Mesothelial cell of epicardium (in vitro differentiated cells): ENCODE data around the gene RFC3. TPM values are rescaled to one million over a fixed set of nuclear protein-coding genes. Genes with fewer than 3 reads are reported as not detected.

Source experiments
- DNase-seq, 2 experiments: peaks; one replicate each; pipeline ENCODE4 v3.0.0; 2021; ENCODE audit warnings: low spot score in 2 of 2; ENCODE audit not compliant: unreplicated experiment in 2 of 2
- H3K27ac Mint-ChIP-seq: 2 replicates; pipeline ENCODE4 v1.8.0; 2021; ENCODE audit warnings: mixed read lengths
- H3K27me3 Mint-ChIP-seq: 2 replicates; pipeline ENCODE4 v1.8.0; 2021; ENCODE audit warnings: low read depth, mixed read lengths
- H3K36me3 Mint-ChIP-seq: 2 replicates; pipeline ENCODE4 v1.8.0; 2021; ENCODE audit warnings: mixed read lengths
- H3K4me1 Mint-ChIP-seq: 2 replicates; pipeline ENCODE4 v1.8.0; 2021; ENCODE audit warnings: mixed read lengths
- H3K4me3 Mint-ChIP-seq: 2 replicates; pipeline ENCODE4 v1.8.0; 2021; ENCODE audit warnings: mild to moderate bottlenecking, moderate library complexity, mixed read lengths
- H3K9me3 Mint-ChIP-seq: 2 replicates; pipeline ENCODE4 v1.8.0; 2021; ENCODE audit warnings: mixed read lengths
- total RNA-seq: library from RNA; stranded (reverse); gene quantifications from 3 replicates; pipeline ENCODE4 v1.2.1, GENCODE V29; 2021
- TF ChIP-seq, protein P1 (sequence below): fragments of 200-600 bp; sonication (generic); IDR thresholded peaks from one replicate; pipeline ENCODE4 v1.5.0; 2021; ENCODE audit warnings: antibody characterized with exemption; ENCODE audit not compliant: unreplicated experiment

The RFC3 gene
- total RNA-seq, 1 donor from 2014 or later, result 20.4 TPM

DNA sequence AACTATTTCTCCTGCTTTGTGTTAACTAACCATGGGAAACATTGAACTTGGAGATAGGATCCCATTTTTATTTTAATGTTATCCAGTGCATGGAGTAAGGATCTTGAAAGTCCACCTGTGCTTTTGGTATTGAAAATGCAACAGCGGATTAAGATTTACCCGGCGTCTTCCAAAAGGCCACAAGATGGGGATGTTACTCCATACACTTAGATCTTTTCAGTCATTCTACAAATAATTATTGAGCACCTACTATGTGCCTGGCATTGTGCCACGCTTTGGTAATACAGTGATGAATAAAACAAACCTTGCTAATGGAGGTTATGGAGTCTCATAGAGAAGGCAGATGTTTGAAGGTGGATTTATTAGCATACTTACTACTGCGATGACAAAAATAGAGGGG is 56.9 kb downstream of the RFC3 start:
- Mint-ChIP-seq H3K36me3 (no peaks in the 10 kb centered on the region), H3K9me3 (peaks cover 1% of the 10 kb centered on the region), H3K27ac (no peak overlapping the region), H3K4me3 (no peak overlapping the region), H3K4me1 (peaks cover 8% of the 10 kb centered on the region), H3K27me3 (no peaks in the 10 kb centered on the region)
- DNase-seq, result no peak
- TF ChIP-seq, protein P1, sequence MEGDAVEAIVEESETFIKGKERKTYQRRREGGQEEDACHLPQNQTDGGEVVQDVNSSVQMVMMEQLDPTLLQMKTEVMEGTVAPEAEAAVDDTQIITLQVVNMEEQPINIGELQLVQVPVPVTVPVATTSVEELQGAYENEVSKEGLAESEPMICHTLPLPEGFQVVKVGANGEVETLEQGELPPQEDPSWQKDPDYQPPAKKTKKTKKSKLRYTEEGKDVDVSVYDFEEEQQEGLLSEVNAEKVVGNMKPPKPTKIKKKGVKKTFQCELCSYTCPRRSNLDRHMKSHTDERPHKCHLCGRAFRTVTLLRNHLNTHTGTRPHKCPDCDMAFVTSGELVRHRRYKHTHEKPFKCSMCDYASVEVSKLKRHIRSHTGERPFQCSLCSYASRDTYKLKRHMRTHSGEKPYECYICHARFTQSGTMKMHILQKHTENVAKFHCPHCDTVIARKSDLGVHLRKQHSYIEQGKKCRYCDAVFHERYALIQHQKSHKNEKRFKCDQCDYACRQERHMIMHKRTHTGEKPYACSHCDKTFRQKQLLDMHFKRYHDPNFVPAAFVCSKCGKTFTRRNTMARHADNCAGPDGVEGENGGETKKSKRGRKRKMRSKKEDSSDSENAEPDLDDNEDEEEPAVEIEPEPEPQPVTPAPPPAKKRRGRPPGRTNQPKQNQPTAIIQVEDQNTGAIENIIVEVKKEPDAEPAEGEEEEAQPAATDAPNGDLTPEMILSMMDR, result no peak

DNA sequence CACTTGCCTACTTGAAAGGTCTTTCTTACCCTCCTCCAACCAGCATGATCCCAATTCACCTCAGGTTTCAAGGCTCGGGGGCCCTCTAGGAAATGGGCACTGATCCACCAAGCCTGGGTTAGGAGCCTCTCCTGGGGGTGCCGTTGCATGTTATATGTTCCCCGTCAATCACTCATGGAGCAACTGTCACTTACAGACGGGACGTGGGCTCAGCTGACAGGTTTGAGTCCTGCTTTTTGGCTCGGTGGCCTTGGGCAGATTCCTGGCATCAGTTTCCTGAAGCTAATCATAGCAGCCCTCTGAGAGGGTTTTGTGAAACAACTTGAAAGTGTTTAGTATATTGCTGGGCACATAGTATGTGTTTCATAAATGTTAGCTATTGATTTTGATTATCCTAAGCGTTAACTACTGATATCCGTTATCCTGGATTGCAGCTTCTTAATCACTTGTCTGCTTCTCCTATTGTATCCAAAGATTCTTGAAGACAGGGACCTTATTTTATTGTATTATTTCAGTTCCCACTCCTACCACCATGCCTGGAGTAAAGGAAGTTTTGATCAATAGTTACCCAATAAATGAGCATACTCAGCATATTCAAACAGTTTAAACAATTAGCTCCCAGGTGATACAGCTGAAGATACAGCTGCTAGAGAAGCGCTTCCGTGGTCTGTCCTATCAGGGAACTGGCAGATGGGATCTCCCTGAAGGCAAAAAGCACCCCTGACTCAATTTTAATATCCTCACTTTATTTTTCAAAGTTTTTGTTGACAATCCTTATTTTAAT is 57.9 kb downstream of the RFC3 start:
- no peak for DNase-seq
- peaks cover 8% of the 10 kb centered on the region for H3K4me1 Mint-ChIP-seq
- TF ChIP-seq, protein P1, result no peak
- H3K4me3 Mint-ChIP-seq, result no peak overlapping the region
- no peaks in the 10 kb centered on the region for H3K27me3 Mint-ChIP-seq
- peaks cover 6% of the 10 kb centered on the region for H3K9me3 Mint-ChIP-seq
- no peaks in the 10 kb centered on the region for H3K36me3 Mint-ChIP-seq
- no peak overlapping the region for H3K27ac Mint-ChIP-seq

DNA sequence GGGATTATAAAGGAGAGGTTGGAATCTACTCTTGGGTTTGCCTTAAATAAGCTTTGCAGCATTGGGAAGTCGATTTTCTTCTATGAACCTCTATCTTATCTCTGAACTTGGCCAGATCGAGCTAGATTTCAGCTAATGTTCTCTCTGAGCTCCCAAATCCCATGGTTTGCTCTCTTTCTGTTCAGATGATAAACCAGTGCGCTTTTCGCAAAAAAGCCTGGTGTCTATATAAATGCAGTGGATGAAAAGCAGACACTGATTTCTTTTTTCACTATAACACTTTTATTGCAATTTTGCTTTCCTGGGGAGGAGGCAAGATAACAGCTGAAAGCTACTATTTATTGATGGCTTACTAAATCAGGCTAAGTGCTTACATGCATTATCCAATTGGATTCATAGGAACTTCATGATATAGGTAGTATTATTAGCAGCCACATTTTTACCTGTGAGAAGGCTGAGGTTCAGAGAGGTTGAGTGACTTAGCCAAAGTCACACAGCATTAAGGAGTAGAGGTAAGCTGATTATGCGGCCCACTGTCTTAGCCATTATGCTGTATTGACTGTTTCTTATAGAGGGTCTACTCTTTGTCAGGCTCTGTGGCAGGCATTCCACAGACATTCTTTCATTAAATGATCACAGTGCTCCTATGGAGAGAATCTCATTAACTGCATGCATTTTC is 58.9 kb downstream of the RFC3 start:
- Mint-ChIP-seq H3K27ac (no peak overlapping the region), H3K36me3 (no peaks in the 10 kb centered on the region), H3K4me1 (peaks cover 3% of the 10 kb centered on the region), H3K9me3 (peaks cover 6% of the 10 kb centered on the region), H3K4me3 (no peak overlapping the region), H3K27me3 (no peaks in the 10 kb centered on the region)
- TF ChIP-seq, protein P1, result no peak
- DNase-seq, result no peak

DNA sequence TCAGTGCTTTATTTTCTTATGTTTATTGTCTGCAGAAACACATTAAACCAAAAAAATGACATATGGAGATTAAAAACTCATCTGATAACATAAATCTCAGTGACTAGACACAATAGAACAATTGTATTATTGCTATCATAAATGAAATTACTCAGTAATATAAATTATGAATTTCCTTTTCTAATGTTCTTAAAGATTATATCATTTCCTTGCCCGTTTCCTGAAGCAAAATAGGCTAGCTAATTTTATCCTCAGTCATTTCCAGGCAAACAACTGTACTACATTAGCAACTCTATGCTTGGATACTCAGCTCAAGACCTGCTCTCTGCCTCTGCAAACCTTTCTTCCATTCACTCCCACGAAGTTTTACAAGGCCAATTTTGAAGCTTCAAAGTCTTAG is 61.2 kb downstream of the RFC3 start:
- Mint-ChIP-seq H3K27me3 (no peaks in the 10 kb centered on the region), H3K4me3 (no peak overlapping the region)

DNA sequence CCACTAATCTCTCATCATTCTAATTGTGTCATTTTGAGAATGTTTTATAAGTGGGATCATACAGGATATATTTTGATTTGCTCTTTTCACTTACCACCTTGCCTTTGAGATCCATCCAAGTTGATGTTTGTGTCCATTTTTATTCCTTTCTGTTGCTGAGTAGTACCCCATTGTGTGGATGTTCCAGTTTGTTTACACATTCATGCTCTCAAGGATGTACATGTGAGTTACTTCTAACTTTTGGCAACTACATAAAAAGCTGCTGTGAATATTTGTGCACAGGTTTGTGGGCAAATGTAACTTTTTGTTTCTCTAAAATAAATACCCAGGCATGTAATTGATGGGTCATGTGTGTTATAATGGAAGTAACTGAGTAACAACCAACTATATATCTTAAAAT is 64.9 kb downstream of the RFC3 start:
- no peak overlapping the region for H3K27ac Mint-ChIP-seq
- H3K36me3 Mint-ChIP-seq, result no peaks in the 10 kb centered on the region
- no peak for DNase-seq
- H3K4me3 Mint-ChIP-seq, result no peak overlapping the region
- TF ChIP-seq, protein P1, result no peak
- H3K9me3 Mint-ChIP-seq, result peaks cover 6% of the 10 kb centered on the region
- no peaks in the 10 kb centered on the region for H3K27me3 Mint-ChIP-seq
- no peaks in the 10 kb centered on the region for H3K4me1 Mint-ChIP-seq

More for the DNA sequence above, 61.2 kb downstream of the RFC3 start:
- H3K4me1 Mint-ChIP-seq, result no peaks in the 10 kb centered on the region
- peaks cover 6% of the 10 kb centered on the region for H3K9me3 Mint-ChIP-seq
- no peak overlapping the region for H3K27ac Mint-ChIP-seq
- H3K36me3 Mint-ChIP-seq, result no peaks in the 10 kb centered on the region
- DNase-seq, result no peak
- TF ChIP-seq, protein P1, result no peak
